Thymus (tissue), 11 donors: ENCODE data around the gene LETMD1. TPM values are rescaled to one million over a fixed set of nuclear protein-coding genes. Genes with fewer than 3 reads are reported as not detected.
A peak's percentile ranks its signal among the peaks of the same experiment; 100 is the strongest.

Experiments
- DNase-seq, 9 donors: peaks; one replicate each; pipeline ENCODE4 v3.0.0-alpha.2; 2013; ENCODE audit warnings: low spot score in 9 of 9, low read depth in 6 of 9, missing footprints in 1 of 9
- H3K27ac ChIP-seq, 2 donors: one replicate each; pipeline ENCODE4 v1.5.1; 2013; ENCODE audit warnings: control low read depth in 1 of 2, low read depth in 1 of 2, low read length in 1 of 2, mild to moderate bottlenecking in 1 of 2, moderate library complexity in 1 of 2
- H3K27me3 ChIP-seq, 2 donors: one replicate each; pipeline ENCODE4 v1.5.1; 2013; ENCODE audit warnings: low read length in 1 of 2; ENCODE audit not compliant: control insufficient read depth in 2 of 2, insufficient read depth in 1 of 2
- H3K36me3 ChIP-seq, 2 donors: one replicate each; pipeline ENCODE4 v1.5.1; 2013; ENCODE audit warnings: low read length in 1 of 2, mild to moderate bottlenecking in 1 of 2, moderate library complexity in 1 of 2; ENCODE audit not compliant: control insufficient read depth in 2 of 2, insufficient read depth in 2 of 2
- H3K4me1 ChIP-seq, 2 donors: one replicate each; pipeline ENCODE4 v1.5.1; 2013; ENCODE audit warnings: low read length in 2 of 2; ENCODE audit not compliant: control insufficient read depth in 2 of 2, insufficient read depth in 2 of 2
- H3K4me3 ChIP-seq, 2 donors: one replicate each; pipeline ENCODE4 v1.5.1; 2013; ENCODE audit warnings: low read length in 2 of 2, control low read depth in 1 of 2, mild to moderate bottlenecking in 1 of 2
- H3K9me3 ChIP-seq, 2 donors: one replicate each; pipeline ENCODE4 v1.5.1; 2013; ENCODE audit warnings: low read length in 1 of 2, mild to moderate bottlenecking in 1 of 2; ENCODE audit not compliant: control insufficient read depth in 2 of 2, insufficient read depth in 1 of 2
- WGBS: extraction: QIAGEN DNeasy Blood & Tissue Kit; methylation state at CpG from one replicate; pipeline ENCODE4 v1.1.7; 2013; 5-methylcytosine and 5-hydroxymethylcytosine counted together
- polyA plus RNA-seq: library from polyadenylated mRNA; stranded (reverse); fragments of 200-250 nt; gene quantifications from one replicate; pipeline ENCODE4 v1.2.3, GENCODE V29; 2013
- total RNA-seq: library from RNA; stranded (reverse); fragments of 120-200 nt; gene quantifications from one replicate; pipeline ENCODE4 v1.2.4, GENCODE V29; 2013
- donor health status: healthy.

Gene LETMD1
- total and polyA plus RNA-seq, 2 donors = 45.2 to 78.8 TPM

- peak in 3 of 9 donors; percentile 54 to 83 (median 55) for DNase-seq
- peaks cover 36 to 57% of the 10 kb centered on the region in 2 donors for H3K4me1 ChIP-seq
- no peaks in the 10 kb centered on the region for H3K27me3 ChIP-seq
- peaks cover 0 to 8% of the 10 kb centered on the region in 2 donors for H3K36me3 ChIP-seq
- 69% methylated on average over 7 of the region's 7 CpGs for WGBS
- H3K9me3 ChIP-seq = no peaks in the 10 kb centered on the region
- H3K4me3 ChIP-seq = peak overlapping the region; percentile 8 to 24
- H3K27ac ChIP-seq = peak overlapping the region; percentile 61 to 91
Observed at GRCh38 chr12:51020448-51021182, 27.5 kb upstream of the LETMD1 start.

GRCh38 chr12:51021694-51022093 is 26.4 kb upstream of the LETMD1 start:
- H3K4me3 ChIP-seq = peak overlapping the region in 1 of 2 donors; percentile 26
- peak overlapping the region; percentile 58 to 91 for H3K27ac ChIP-seq
- peak in 1 of 9 donors; percentile 47 for DNase-seq
- H3K27me3 ChIP-seq = no peaks in the 10 kb centered on the region
- peaks cover 38 to 62% of the 10 kb centered on the region in 2 donors for H3K4me1 ChIP-seq
- no peaks in the 10 kb centered on the region for H3K9me3 ChIP-seq
- WGBS = 4% methylated on average over 1 of the region's 1 CpG
- peaks cover 0 to 8% of the 10 kb centered on the region in 2 donors for H3K36me3 ChIP-seq

- H3K4me3 ChIP-seq = peak overlapping the region; percentile 87 to 92
- peak in 1 of 9 donors; percentile 40 for DNase-seq
- peaks cover 0 to 8% of the 10 kb centered on the region in 2 donors for H3K36me3 ChIP-seq
- H3K9me3 ChIP-seq = no peaks in the 10 kb centered on the region
- 67% methylated on average over 4 of the region's 4 CpGs for WGBS
- H3K27ac ChIP-seq = peak overlapping the region; percentile 99
- no peaks in the 10 kb centered on the region for H3K27me3 ChIP-seq
- H3K4me1 ChIP-seq = peaks cover 41 to 76% of the 10 kb centered on the region in 2 donors
Observed at GRCh38 chr12:51023625-51024382, 24.3 kb upstream of the LETMD1 start.

GRCh38 chr12:51025338-51025835 is 22.7 kb upstream of the LETMD1 start:
- peak overlapping the region; percentile 99 for H3K27ac ChIP-seq
- peaks cover 34 to 63% of the 10 kb centered on the region in 2 donors for H3K4me1 ChIP-seq
- peak in 3 of 9 donors; percentile 48 to 78 (median 63) for DNase-seq

GRCh38 chr12:51025836-51026638 is 22.1 kb upstream of the LETMD1 start, which contains the start of gene SLC11A2:
TSS of gene SLC11A2 (minus strand) at chr12:51026384. CDS start at chr12:51010728, 15,656 bp downstream.
- Histone ChIP-seq H3K27me3 (no peaks in the 10 kb centered on the region), H3K36me3 (peaks cover 0 to 6% of the 10 kb centered on the region in 2 donors), H3K4me1 (peaks cover 28 to 56% of the 10 kb centered on the region in 2 donors), H3K9me3 (no peaks in the 10 kb centered on the region), H3K27ac (peak within 1 kb of the TSS; percentile 99), H3K4me3 (peak within 1 kb of the TSS; percentile 87 to 92)
- peak; percentile 70 to 95 (median 87) for DNase-seq
- WGBS = under 1% methylated on average over 74 of the region's 74 CpGs

More at GRCh38 chr12:51025338-51025835, 22.7 kb upstream of the LETMD1 start:
- 4% methylated on average over 9 of the region's 9 CpGs for WGBS
- Histone ChIP-seq H3K27me3 (no peaks in the 10 kb centered on the region), H3K9me3 (no peaks in the 10 kb centered on the region), H3K4me3 (peak overlapping the region; percentile 87 to 92), H3K36me3 (peaks cover 0 to 8% of the 10 kb centered on the region in 2 donors)

GRCh38 chr12:51027342-51027835 is 20.7 kb upstream of the LETMD1 start:
- Histone ChIP-seq H3K36me3 (peaks cover 0 to 6% of the 10 kb centered on the region in 2 donors), H3K4me3 (no peak overlapping the region), H3K27ac (no peak overlapping the region), H3K9me3 (no peaks in the 10 kb centered on the region), H3K27me3 (no peaks in the 10 kb centered on the region), H3K4me1 (peaks cover 20 to 44% of the 10 kb centered on the region in 2 donors)
- DNase-seq = no peak
- WGBS = 97% methylated on average over 15 of the region's 15 CpGs

- Histone ChIP-seq H3K27ac (no peak overlapping the region), H3K4me3 (no peak overlapping the region), H3K4me1 (peaks cover 18 to 40% of the 10 kb centered on the region in 2 donors), H3K9me3 (no peaks in the 10 kb centered on the region), H3K36me3 (peaks cover 0 to 3% of the 10 kb centered on the region in 2 donors), H3K27me3 (no peaks in the 10 kb centered on the region)
- DNase-seq = peak in 3 of 9 donors; percentile 53 to 77 (median 55)
- 47% methylated on average over 9 of the region's 9 CpGs for WGBS
Observed at GRCh38 chr12:51028126-51028812, 19.9 kb upstream of the LETMD1 start.

- 85% methylated on average over 5 of the region's 5 CpGs for WGBS
- DNase-seq = no peak
- no peak overlapping the region for H3K4me3 ChIP-seq
- H3K36me3 ChIP-seq = no peaks in the 10 kb centered on the region
- H3K4me1 ChIP-seq = peaks cover 13 to 35% of the 10 kb centered on the region in 2 donors
- no peak overlapping the region for H3K27ac ChIP-seq
- no peaks in the 10 kb centered on the region for H3K27me3 ChIP-seq
- no peaks in the 10 kb centered on the region for H3K9me3 ChIP-seq
Observed at GRCh38 chr12:51028813-51029150, 19.3 kb upstream of the LETMD1 start.
